ENCODE data around the gene SMIM21.

Gene SMIM21

GRCh38 chr18:75374466-75374865, 53.0 kb downstream of the SMIM21 start:
- DNase-seq = no peak

- no peak for DNase-seq
Observed at GRCh38 chr18:75369026-75369721, 58.3 kb downstream of the SMIM21 start.

DNA sequence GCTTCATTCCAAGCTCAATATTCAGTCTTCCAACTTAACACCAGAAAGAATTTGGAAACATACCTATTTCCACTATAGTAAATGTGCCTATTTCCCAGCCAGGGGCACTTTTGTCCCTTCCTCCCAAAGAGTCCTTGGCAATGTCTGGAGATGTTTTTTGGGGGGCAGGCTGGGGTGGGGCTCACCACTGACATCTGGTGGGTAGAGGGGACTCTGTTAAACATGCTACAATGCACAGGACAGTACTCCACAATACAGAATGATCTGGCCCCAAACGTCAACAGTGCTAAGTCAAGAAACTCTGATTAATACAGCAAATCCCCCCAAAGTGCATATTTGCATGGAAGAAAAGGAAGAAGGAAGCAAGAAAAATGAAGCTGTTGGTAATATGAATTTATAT, 61.7 kb downstream of the SMIM21 start:
- no peak for DNase-seq

- DNase-seq = no peak
Observed at GRCh38 chr18:75365254-75365629, 62.3 kb downstream of the SMIM21 start.

DNA sequence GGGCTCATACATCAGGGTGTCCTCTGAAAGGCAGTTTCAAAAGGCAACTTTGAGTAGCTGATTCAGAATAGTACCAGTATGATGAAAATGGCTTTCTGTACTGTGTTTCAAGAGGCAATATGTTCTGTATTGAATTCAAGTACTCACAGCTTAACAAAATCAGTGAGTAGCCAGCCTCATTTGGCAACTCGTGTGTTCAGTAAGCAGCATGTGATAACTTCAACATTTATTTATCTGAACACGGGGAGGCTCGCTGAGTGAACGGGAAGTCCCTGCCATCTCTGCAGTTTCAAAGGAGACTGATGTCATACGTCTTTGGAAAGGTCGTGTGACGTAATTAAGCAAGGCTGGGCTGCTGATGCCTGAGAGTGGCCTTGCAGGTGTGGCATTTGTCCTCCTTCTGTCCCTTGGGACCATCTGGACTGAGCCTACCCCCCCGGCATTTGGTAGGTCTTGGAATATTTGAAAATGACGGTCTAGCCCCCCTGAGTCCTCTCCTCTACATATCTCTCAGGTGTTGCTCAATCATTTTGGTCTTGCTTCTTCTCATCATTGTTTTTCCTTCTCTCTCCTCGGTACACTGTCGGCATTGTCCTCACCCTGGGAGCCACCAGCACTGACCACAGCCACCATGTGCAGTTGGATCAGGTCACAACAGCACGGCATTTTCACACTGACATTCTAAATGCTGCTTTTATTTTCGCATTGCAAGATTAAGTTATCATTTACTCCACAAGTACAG, 62.8 kb downstream of the SMIM21 start:
- no peak for DNase-seq

GRCh38 chr18:75363446-75364225, 63.9 kb downstream of the SMIM21 start:
- no peak for DNase-seq

DNA sequence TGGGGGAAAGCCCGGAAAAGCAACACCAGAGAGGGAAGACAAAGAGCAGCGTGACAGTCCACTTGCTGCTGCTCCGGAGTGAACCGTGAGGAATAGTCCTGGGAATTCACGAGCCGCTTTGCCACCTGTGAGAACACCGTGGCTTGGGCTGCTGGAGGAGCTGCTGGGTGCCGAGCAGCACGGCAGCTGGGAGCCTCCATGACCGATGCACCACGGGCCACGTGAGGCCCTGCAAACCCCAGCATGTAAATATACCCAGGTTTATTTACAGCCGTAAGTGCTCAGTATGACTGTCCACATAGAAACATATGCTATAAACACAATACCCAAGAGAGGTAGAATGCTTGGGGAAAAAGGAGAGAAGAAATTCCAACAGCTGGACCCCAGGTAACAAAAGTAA, 65.1 kb downstream of the SMIM21 start:
- DNase-seq = no peak

DNA sequence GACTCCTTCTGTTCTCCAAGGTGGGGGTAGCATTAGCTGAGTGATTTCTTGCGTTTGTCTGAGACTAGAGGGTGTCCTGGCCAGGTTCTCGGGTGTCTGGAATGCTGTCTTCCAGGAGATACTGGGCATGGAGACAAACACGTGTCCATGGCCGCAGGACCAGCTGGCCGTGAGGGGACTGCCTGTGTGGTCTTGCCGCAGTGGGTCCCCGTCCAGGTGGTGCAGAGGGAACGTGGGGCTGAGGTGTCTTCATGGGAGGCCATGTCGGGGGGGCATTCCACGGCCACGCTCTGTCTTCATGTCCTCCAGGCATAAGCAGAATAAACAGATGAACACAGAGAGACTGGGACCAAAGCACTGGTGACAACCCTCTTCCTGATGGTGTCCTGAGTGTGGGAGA, 66.6 kb downstream of the SMIM21 start:
- no peak for DNase-seq

GRCh38 chr18:75360215-75360614, 67.3 kb downstream of the SMIM21 start:
- DNase-seq = no peak
